Panc1 (cell line): ENCODE data around the gene LPAR3. TPM values are rescaled to one million over a fixed set of nuclear protein-coding genes. Genes with fewer than 3 reads are reported as not detected.

Experiments used
- ATAC-seq: fragments of 200-7000 bp; cut with Tn5 transposase; 2 replicates; pipeline ENCODE4 v1.9.1; 2020; ENCODE audit warnings: mild to moderate bottlenecking, moderate library complexity
- BruUV-seq: library from RNA; stranded (reverse); fragments of 400-500 nt; replicated peaks from 2 replicates; lab custom pipeline; 2021; lab: Mats Ljungman, UMichigan
- CTCF ChIA-PET: fragments of 300-600 bp; sonication (Branson Sonifier 250); formaldehyde crosslinking; loops from one replicate; lab custom pipeline; 2022; ENCODE audit warnings: antibody characterized with exemption; lab: Charles Lee
- POLR2A ChIA-PET: fragments of 300-600 bp; sonication (Branson Sonifier 250); formaldehyde crosslinking; loops from one replicate; lab custom pipeline; 2022; ENCODE audit warnings: antibody characterized with exemption; lab: Charles Lee
- DNase-seq: peaks from one replicate; pipeline ENCODE4 v3.0.0-alpha.2; 2010; ENCODE audit warnings: low read depth, low spot score
- H3K27ac ChIP-seq: 2 replicates; pipeline ENCODE4 v1.5.1; 2011; ENCODE audit warnings: mild to moderate bottlenecking, low read length, inconsistent platforms
- H3K27me3 ChIP-seq: fragments of 200-500 bp; sonication (Bioruptor generic); 2 replicates; pipeline ENCODE4 v1.6.0; 2014; ENCODE audit warnings: low read length, inconsistent platforms; ENCODE audit not compliant: control insufficient read depth, insufficient read depth
- H3K36me3 ChIP-seq: fragments of 200-500 bp; sonication (Bioruptor generic); 2 replicates; pipeline ENCODE4 v1.5.1; 2014; ENCODE audit warnings: inconsistent platforms, mild to moderate bottlenecking, low read length, moderate library complexity; ENCODE audit not compliant: control insufficient read depth, insufficient read depth
- H3K4me1 ChIP-seq: 2 replicates; pipeline ENCODE4 v1.5.1; 2011; ENCODE audit warnings: inconsistent platforms, mild to moderate bottlenecking, low read length, moderate library complexity; ENCODE audit not compliant: control insufficient read depth, insufficient read depth
- H3K4me3 ChIP-seq, 2 experiments: 2 replicates each; pipeline ENCODE4 v1.5.1; 2011 to 2012; ENCODE audit warnings: low read depth in 2 of 2, low read length in 2 of 2, mild to moderate bottlenecking in 2 of 2, inconsistent platforms in 1 of 2, moderate library complexity in 1 of 2
- H3K9me3 ChIP-seq: fragments of 200-500 bp; sonication (Bioruptor generic); 2 replicates; pipeline ENCODE4 v1.5.1; 2014; ENCODE audit warnings: low read depth, mild to moderate bottlenecking, inconsistent platforms, low read length, moderate library complexity; ENCODE audit not compliant: control insufficient read depth, insufficient read depth
- POLR2AphosphoS5 ChIP-seq: IDR thresholded peaks from 2 replicates; pipeline ENCODE4 v1.6.1; 2012; ENCODE audit warnings: mild to moderate bottlenecking, low read depth, low read length, moderate library complexity
- SIN3A ChIP-seq: IDR thresholded peaks from 2 replicates; pipeline ENCODE4 v1.6.1; 2012; ENCODE audit warnings: low read depth, mild to moderate bottlenecking, low read length, moderate library complexity, borderline replicate concordance; ENCODE audit not compliant: insufficient read depth
- TCF7L2 ChIP-seq: IDR thresholded peaks from 2 replicates; pipeline ENCODE4 v1.6.1; 2011; ENCODE audit warnings: mild to moderate bottlenecking, low read depth, low read length, inconsistent platforms
- in situ Hi-C: cut with HindIII; loops from 2 replicates; pipeline ENCODE4 v1.10.0; 2016; ENCODE audit warnings: low sequenced_read_pairs, low pct_unique_long_range_greater_than_20kb
- intact Hi-C: fragments of 100-400 bp; cut with micrococcal nuclease; formaldehyde crosslinking; loops from one replicate; pipeline ENCODE4 v1.10.0; 2022; ENCODE audit not compliant: unreplicated experiment
- total RNA-seq: library from RNA; stranded (reverse); gene quantifications from one replicate; pipeline ENCODE4 v1.2.1, GENCODE V29; 2021; ENCODE audit not compliant: unreplicated experiment
- TF ChIP-seq, protein P1 (sequence below): fragments of 450-650 bp; IDR thresholded peaks from 2 replicates; pipeline ENCODE4 v1.5.1; 2017; ENCODE audit warnings: mild to moderate bottlenecking
- TF ChIP-seq, protein P2 (sequence below), 2 experiments: IDR thresholded peaks; 2 replicates each; pipeline ENCODE4 v1.6.1; 2011 to 2012; ENCODE audit warnings: low read depth in 2 of 2, control low read depth in 1 of 2, low read length in 1 of 2, mild to moderate bottlenecking in 1 of 2, moderate library complexity in 1 of 2; ENCODE audit not compliant: insufficient read depth in 1 of 2

Gene LPAR3
- total RNA-seq, 1 experiment from 2014 or later, result 6.3 TPM

DNA sequence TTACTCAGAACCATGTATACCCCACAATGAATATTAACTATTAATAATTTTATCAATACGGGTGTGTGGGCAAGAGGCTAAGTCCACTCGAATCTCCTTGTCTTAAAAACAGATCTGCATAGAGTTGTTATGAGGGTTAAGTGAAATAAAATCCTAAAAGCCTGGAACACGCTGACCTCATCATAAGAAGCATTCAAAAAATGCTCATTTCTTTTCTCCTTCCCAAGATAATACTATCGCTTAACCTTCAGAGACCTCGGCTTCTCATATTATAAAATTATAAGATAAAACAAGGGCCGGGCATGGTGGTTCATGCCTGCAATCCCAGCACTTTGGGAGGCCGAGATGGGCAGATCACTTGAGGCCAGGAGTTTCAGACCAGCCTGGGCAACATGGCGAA lies 35.1 kb downstream of the LPAR3 start:
- intact Hi-C loops (no loop called here), in situ Hi-C loops (no loop called here)
- ChIA-PET POLR2A (no interaction called here), CTCF (no interaction called here)
- TF ChIP-seq, protein P1, sequence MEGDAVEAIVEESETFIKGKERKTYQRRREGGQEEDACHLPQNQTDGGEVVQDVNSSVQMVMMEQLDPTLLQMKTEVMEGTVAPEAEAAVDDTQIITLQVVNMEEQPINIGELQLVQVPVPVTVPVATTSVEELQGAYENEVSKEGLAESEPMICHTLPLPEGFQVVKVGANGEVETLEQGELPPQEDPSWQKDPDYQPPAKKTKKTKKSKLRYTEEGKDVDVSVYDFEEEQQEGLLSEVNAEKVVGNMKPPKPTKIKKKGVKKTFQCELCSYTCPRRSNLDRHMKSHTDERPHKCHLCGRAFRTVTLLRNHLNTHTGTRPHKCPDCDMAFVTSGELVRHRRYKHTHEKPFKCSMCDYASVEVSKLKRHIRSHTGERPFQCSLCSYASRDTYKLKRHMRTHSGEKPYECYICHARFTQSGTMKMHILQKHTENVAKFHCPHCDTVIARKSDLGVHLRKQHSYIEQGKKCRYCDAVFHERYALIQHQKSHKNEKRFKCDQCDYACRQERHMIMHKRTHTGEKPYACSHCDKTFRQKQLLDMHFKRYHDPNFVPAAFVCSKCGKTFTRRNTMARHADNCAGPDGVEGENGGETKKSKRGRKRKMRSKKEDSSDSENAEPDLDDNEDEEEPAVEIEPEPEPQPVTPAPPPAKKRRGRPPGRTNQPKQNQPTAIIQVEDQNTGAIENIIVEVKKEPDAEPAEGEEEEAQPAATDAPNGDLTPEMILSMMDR, result no peak
- TF ChIP-seq TCF7L2 (no peak), SIN3A (no peak), POLR2AphosphoS5 (no peak)
- TF ChIP-seq, protein P2, sequence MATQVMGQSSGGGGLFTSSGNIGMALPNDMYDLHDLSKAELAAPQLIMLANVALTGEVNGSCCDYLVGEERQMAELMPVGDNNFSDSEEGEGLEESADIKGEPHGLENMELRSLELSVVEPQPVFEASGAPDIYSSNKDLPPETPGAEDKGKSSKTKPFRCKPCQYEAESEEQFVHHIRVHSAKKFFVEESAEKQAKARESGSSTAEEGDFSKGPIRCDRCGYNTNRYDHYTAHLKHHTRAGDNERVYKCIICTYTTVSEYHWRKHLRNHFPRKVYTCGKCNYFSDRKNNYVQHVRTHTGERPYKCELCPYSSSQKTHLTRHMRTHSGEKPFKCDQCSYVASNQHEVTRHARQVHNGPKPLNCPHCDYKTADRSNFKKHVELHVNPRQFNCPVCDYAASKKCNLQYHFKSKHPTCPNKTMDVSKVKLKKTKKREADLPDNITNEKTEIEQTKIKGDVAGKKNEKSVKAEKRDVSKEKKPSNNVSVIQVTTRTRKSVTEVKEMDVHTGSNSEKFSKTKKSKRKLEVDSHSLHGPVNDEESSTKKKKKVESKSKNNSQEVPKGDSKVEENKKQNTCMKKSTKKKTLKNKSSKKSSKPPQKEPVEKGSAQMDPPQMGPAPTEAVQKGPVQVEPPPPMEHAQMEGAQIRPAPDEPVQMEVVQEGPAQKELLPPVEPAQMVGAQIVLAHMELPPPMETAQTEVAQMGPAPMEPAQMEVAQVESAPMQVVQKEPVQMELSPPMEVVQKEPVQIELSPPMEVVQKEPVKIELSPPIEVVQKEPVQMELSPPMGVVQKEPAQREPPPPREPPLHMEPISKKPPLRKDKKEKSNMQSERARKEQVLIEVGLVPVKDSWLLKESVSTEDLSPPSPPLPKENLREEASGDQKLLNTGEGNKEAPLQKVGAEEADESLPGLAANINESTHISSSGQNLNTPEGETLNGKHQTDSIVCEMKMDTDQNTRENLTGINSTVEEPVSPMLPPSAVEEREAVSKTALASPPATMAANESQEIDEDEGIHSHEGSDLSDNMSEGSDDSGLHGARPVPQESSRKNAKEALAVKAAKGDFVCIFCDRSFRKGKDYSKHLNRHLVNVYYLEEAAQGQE (IDR thresholded peaks at IDR 0.05; ENCODE audit: insufficient read depth in 1 of 2, low read depth in 2 of 2, low read length in 1 of 2), result no peak
- Histone ChIP-seq H3K9me3 (no peaks in the 10 kb centered on the region), H3K4me3 (no peak overlapping the region), H3K27ac (no peak overlapping the region), H3K36me3 (no peaks in the 10 kb centered on the region), H3K27me3 (no peaks in the 10 kb centered on the region), H3K4me1 (peaks cover 7% of the 10 kb centered on the region; the same call in 1 of the 2 replicates)
- DNase-seq (no peak), ATAC-seq (no peak)
- no TSS peak for BruUV-seq

DNA sequence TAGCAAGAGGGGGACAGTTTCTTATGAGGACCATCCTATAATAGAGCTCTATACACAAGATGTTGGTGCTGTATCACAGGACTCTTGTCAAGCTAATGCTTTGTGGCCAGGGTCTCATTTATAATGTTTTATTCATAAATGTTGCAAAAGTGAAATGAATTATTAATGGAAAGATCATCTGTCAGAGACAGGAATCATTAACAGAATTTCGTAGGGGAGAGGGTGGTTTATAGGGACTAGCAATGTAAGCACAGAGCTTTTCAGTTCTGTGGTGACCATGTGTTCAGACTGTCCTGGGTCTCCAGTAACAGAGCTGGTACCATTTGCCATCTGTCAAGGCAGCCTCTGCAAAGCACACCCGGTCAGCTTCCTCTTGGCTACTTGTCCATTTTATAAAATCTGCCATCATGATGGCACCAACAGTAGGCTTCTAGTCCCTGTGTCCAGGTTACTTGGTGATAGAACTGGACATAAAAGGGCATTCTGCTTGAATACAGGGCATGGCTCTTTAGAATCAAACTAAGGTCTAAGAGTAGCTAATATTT lies 36.2 kb downstream of the LPAR3 start:
- H3K27ac ChIP-seq, result no peak overlapping the region
- intact Hi-C loops, result no loop called here
- H3K27me3 ChIP-seq, result no peaks in the 10 kb centered on the region
- BruUV-seq, result no TSS peak
- ChIA-PET CTCF (no interaction called here), POLR2A (no interaction called here)
- ATAC-seq, result no peak
- no peak for DNase-seq
- no peak overlapping the region for H3K4me3 ChIP-seq
- H3K4me1 ChIP-seq, result peaks cover 7% of the 10 kb centered on the region; the same call in 1 of the 2 replicates
- H3K36me3 ChIP-seq, result no peaks in the 10 kb centered on the region
- in situ Hi-C loops, result no loop called here
- TF ChIP-seq, protein P1, result no peak
- no peak for TF ChIP-seq TCF7L2
- no peak for TF ChIP-seq SIN3A
- TF ChIP-seq, protein P2 (IDR thresholded peaks at IDR 0.05; ENCODE audit: insufficient read depth in 1 of 2, low read depth in 2 of 2, low read length in 1 of 2), result no peak
- TF ChIP-seq POLR2AphosphoS5, result no peak
- no peaks in the 10 kb centered on the region for H3K9me3 ChIP-seq
